ENCODE data around the gene ALKBH1.

The ALKBH1 gene

DNA sequence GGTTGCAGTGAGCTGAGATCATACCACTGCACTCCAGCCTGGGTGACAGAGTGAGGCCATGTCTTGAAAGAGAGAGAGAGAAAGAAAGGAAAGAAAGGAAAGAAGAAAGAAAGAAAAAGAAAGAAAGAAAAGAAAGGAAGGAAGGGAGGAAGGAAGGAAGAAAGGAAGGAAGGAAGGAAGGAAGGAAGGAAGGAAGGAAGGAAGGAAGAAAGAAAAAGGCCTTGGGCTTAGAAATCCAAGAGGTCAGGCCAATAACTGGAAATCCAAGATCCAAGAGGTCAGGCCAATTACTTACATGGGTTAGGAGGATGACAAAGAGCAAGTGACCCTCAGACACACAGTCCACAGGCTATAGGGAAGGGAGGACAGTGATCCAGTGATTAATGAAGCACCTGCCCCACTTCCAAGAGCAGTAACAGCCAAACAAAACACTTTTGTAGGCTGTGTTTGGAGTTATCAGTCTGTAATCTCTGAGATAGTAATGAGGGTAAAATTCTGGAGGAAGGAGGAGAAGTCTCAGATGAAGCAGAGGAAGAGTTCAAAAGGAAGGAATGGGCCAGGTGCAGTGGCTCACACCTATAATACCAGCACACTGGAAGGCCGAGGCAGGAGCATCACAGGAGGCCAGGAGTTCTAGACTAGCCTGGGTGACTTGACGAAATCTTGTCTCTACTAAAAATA, 59.2 kb downstream of the ALKBH1 start:
- Histone ChIP-seq H3K79me2 (ENCODE audit: insufficient read depth, low read depth) (no peaks in the 10 kb centered on the region), H3K36me3 (ENCODE audit: insufficient read depth) (no peaks in the 10 kb centered on the region), H3K4me2 (no peak overlapping the region), H3K27me3 (ENCODE audit: insufficient read depth, low read depth) (no peaks in the 10 kb centered on the region), H2AFZ (ENCODE audit: low read depth) (no peak overlapping the region), H3K4me1 (ENCODE audit: low read depth, poor library complexity, severe bottlenecking) (no peaks in the 10 kb centered on the region), H4K20me1 (ENCODE audit: insufficient read depth) (no peaks in the 10 kb centered on the region), H3K9ac (no peak overlapping the region), H3K4me3 (IDR thresholded peaks at IDR 0.05; ENCODE audit: insufficient read depth, low read depth, low read length) (no peak overlapping the region), H3K27ac (no peak overlapping the region)
- TF ChIP-seq, protein P1, sequence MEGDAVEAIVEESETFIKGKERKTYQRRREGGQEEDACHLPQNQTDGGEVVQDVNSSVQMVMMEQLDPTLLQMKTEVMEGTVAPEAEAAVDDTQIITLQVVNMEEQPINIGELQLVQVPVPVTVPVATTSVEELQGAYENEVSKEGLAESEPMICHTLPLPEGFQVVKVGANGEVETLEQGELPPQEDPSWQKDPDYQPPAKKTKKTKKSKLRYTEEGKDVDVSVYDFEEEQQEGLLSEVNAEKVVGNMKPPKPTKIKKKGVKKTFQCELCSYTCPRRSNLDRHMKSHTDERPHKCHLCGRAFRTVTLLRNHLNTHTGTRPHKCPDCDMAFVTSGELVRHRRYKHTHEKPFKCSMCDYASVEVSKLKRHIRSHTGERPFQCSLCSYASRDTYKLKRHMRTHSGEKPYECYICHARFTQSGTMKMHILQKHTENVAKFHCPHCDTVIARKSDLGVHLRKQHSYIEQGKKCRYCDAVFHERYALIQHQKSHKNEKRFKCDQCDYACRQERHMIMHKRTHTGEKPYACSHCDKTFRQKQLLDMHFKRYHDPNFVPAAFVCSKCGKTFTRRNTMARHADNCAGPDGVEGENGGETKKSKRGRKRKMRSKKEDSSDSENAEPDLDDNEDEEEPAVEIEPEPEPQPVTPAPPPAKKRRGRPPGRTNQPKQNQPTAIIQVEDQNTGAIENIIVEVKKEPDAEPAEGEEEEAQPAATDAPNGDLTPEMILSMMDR (conservative IDR thresholded peaks at IDR 0.05; ENCODE audit: low read depth, low read length), result no peak

DNA sequence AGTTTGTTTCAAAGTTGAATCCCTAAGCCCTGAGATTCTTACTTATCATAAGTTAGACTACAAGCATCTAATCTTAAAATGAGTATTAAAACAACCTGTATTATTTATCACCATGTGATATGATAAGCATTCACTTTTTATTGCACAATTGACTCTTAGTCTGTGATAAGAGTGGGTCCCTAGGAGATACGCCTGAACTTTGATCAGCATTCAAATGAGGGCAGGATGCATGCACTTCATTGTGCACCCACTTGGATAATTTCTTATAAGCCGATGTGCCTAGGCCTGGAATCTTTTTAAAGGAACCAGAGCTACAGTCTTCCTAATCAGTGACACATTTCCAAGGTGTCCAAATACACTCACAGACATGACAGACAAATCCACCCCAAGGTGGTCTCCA, 60.0 kb downstream of the ALKBH1 start:
- H4K20me1 ChIP-seq (ENCODE audit: insufficient read depth), result no peaks in the 10 kb centered on the region
- H3K79me2 ChIP-seq (ENCODE audit: insufficient read depth, low read depth), result no peaks in the 10 kb centered on the region
- H2AFZ ChIP-seq (ENCODE audit: low read depth), result no peak overlapping the region
- H3K4me3 ChIP-seq (IDR thresholded peaks at IDR 0.05; ENCODE audit: insufficient read depth, low read depth, low read length), result no peak overlapping the region
- H3K27me3 ChIP-seq (ENCODE audit: insufficient read depth, low read depth), result no peaks in the 10 kb centered on the region
- H3K9ac ChIP-seq, result no peak overlapping the region
- no peak overlapping the region for H3K27ac ChIP-seq
- TF ChIP-seq, protein P1 (conservative IDR thresholded peaks at IDR 0.05; ENCODE audit: low read depth, low read length), result no peak
- no peaks in the 10 kb centered on the region for H3K4me1 ChIP-seq (ENCODE audit: low read depth, poor library complexity, severe bottlenecking)
- H3K4me2 ChIP-seq, result no peak overlapping the region
- H3K36me3 ChIP-seq (ENCODE audit: insufficient read depth), result no peaks in the 10 kb centered on the region

DNA sequence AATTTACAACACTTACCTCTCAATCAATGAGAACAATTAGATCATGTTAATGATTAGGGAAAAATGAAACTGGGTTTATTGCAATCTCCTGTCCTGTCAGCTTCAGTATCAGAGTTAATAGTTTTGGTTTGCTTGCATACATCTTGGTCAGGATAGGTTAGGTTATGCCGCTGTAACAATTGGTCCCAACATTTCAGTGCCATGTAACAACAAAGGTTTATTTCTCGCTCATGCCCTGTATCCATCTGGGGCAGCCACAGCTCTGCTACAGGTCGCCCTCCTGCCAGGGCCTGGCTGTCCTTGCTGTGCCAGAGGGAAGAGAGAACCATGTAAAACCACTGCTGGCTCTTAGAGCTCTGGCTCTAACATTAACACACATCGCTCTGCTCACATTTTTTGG, 60.9 kb downstream of the ALKBH1 start:
- Histone ChIP-seq H3K79me2 (ENCODE audit: insufficient read depth, low read depth) (no peaks in the 10 kb centered on the region), H3K36me3 (ENCODE audit: insufficient read depth) (no peaks in the 10 kb centered on the region), H3K4me2 (no peak overlapping the region), H3K4me3 (IDR thresholded peaks at IDR 0.05; ENCODE audit: insufficient read depth, low read depth, low read length) (no peak overlapping the region), H2AFZ (ENCODE audit: low read depth) (no peak overlapping the region), H4K20me1 (ENCODE audit: insufficient read depth) (no peaks in the 10 kb centered on the region), H3K9ac (no peak overlapping the region), H3K27me3 (ENCODE audit: insufficient read depth, low read depth) (no peaks in the 10 kb centered on the region), H3K4me1 (ENCODE audit: low read depth, poor library complexity, severe bottlenecking) (no peaks in the 10 kb centered on the region), H3K27ac (no peak overlapping the region)
- TF ChIP-seq, protein P1 (conservative IDR thresholded peaks at IDR 0.05; ENCODE audit: low read depth, low read length), result no peak

DNA sequence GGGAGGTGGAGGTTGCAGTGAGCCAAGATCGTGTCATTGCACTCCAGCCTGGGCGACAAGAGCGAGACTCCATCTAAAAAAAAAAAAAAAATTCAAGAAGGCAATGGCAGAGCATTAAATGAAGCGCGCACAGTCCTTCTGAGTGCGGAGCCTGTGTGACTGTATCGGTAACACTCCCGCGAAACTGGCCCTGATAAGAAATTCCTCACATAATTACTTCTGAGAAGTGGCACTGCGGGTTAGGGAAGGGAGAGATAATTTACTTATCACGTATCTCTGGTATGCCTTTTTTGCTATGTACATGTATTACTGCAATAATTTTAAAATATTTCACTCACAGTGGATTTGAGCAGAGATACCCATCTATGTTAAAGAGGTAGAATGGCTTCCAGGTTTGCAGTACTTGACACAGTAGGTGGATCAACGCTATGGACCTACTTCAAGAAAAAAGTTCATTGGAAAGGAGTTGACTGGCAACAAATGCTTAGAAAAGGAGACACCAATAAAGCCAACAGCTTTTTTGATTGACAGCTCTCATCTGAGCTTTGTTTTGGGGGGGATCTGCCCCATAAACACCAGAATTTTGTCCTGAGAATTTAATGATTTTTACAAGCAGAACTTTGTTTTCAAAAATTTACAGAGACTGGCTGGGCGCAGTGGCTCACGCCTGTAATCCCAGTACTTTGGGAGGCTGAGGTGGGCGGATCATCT, 62.1 kb downstream of the ALKBH1 start:
- Histone ChIP-seq H3K27me3 (ENCODE audit: insufficient read depth, low read depth) (no peaks in the 10 kb centered on the region), H3K4me3 (IDR thresholded peaks at IDR 0.05; ENCODE audit: insufficient read depth, low read depth, low read length) (no peak overlapping the region), H3K4me1 (ENCODE audit: low read depth, poor library complexity, severe bottlenecking) (no peaks in the 10 kb centered on the region), H3K79me2 (ENCODE audit: insufficient read depth, low read depth) (no peaks in the 10 kb centered on the region), H2AFZ (ENCODE audit: low read depth) (no peak overlapping the region), H3K4me2 (no peak overlapping the region), H3K9ac (no peak overlapping the region), H3K36me3 (ENCODE audit: insufficient read depth) (no peaks in the 10 kb centered on the region), H3K27ac (no peak overlapping the region), H4K20me1 (ENCODE audit: insufficient read depth) (no peaks in the 10 kb centered on the region)
- TF ChIP-seq, protein P1 (conservative IDR thresholded peaks at IDR 0.05; ENCODE audit: low read depth, low read length), result no peak

All from KMS-11 (cell line).